Stimulated activated CD8-positive, alpha-beta memory T cell treated with anti-CD3 and anti-CD28 coated beads, Interleukin-4, amount 100 ng/mL, for 48 hours (primary cell): ENCODE data around the gene PDGFC.

Experiments
- DNase-seq: peaks from one replicate; pipeline ENCODE4 v3.0.0-alpha.2; 2020

Gene PDGFC

DNA sequence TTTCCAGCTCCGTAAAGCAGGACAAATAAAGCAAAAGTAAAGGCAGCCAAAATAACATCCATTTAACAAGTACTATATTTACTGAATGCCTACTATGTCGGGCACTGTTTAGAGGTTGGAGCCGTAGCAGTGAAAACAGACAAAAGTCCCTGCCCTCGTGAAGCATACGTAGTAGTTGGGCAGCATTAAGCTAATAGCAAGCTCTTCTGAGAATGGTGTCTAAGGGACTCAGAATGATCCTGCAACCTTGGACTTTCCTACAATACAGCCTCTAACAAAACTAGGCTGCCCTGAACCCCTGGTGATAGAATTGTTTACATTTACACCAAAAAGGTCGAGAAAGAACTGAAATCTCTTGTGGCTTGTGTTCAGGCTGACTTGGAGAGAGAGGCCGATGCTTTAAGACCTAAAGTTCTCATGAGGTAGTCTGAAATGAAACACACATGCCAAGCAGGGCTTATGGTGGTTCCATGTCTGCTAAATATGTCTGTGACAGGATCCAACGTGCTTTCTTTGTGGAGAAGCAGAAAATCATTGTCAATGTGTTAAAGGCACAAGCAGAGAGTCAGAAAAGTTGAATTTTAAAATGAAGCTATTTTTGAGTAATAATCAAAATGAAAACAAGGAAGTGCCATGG is 898 bp upstream of the PDGFC start:
- no peak for DNase-seq

DNA sequence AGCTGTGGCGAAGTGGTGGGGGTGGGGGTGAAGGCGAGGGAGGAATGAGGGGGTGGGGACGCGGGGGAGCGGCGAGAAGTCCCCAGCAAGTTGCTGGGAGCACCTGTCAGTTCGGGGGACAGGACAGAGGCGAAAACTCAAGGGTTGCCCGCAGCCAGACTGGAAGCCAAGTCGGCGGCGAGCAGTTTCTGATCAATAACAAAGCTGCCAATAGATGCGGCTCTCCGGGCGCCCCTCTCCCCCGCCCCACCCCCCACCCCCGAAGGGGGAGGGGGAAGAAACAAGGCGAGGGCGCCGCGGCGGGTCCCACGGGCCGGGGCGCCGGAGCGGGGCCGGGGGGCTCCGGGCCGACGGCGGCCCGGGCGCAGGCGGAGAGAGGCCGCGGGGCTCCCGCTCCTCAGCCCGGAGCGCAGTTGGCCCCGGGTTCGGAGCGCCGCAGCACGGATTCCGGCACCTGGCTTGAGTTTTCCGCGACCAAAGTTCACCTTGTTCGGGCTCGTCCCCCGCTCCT is 379 bp downstream of the PDGFC start:
- no peak for DNase-seq

- no peak for DNase-seq
These were observed 966 bp downstream of the PDGFC start for GRCh38 chr4:156970501-156971164.

DNA sequence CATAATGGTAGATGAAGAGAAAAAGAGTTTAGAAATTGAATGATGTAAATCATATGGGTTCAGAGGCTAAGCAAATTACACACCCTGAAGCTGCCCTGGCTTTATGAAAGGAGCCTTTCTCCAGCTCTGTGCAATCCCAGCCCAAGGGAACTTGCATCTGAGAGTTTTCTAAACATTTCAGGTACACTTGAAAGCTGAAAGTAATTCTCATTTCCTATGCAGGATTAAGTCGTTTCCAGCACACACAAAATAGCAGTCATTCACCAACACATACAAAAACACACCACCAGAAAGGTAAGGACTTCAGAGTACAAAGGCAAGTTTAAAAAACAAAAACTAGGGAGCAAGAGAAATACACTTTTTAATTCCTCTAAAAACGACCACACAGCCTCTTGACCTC is 1.7 kb downstream of the PDGFC start:
- no peak for DNase-seq

DNA sequence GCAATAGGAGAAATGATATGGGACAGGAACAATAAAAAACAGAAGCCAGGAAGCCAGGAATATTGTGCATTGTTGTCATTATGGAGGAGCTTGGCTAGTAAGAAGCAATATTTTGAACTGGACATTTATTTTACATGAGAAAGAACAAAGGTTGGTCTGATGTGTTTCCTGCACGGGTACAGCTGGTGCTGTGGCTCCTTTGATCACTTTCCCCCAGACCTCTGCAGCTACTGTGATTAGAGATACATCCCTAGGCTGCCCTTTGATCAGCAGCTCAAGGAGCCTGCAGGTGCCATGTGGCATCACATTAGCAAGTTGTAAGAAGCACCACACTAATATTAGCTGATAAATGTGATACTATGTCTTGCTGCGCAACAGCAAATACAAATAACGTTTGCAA is 2.5 kb downstream of the PDGFC start:
- DNase-seq = no peak

DNA sequence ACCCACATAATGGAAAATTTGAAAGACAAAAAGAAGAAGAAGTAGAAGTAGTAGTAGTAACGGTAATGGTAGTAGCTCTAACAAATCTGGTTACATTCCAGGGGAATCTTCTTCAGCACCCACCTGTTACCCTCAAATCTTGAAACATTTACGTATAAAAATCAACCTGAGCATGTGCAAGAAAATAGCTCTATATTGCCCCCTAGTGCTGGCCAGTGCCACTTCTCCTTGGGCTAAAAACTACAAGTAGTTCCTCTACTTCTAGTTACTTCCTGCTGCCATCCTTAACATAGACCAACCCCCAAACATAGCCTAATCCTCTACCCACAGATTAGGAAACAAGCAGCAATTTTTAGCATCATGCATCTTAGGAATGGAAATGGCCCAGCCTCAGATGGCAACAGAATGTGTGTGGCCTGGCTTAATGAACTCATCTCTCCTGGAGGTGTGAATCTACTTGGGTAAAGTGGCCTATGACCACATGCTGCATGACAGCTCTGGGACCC is 3.1 kb downstream of the PDGFC start:
- peak; percentile 51 for DNase-seq

- DNase-seq = no peak
These were observed 4.8 kb downstream of the PDGFC start for GRCh38 chr4:156966836-156967235.

- no peak for DNase-seq
These were observed 8.2 kb downstream of the PDGFC start for GRCh38 chr4:156963419-156963818.

DNA sequence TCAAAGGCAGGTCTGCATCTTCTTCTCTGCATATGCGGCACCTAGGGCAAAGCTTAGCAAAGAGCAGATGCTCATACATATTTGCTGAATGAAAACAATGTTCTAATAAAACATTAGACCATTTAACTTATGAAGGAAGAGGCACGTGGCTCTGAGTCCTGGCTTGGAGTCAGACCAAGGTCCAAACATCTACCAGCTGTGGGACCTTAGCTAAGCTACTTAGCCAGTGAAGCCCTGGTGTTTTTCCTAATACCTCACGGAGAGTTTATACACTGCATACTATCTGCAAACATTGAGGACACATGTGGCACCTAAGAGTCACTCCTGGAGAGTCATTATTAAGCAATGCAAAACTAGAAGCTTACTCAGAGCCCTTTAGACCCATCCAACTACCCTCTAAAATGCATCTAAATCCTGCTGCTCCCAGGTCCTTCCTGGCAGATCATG is 9.0 kb downstream of the PDGFC start:
- DNase-seq = no peak

DNA sequence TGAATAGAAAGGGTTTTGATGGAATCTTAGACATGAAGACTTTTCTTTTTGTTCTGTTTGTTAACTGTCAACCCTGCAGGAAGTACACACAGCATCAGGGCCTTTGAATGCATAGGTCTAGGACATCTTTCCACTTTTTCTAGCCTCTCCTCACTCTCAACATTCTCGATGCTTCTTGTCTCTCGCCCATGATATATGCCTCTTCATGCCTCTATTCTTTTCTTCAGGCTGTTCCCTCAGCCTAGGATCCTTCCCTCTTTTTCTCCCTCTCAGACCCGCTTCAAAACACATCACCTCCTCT is 9.6 kb downstream of the PDGFC start:
- no peak for DNase-seq

- no peak for DNase-seq
These were observed 10.2 kb downstream of the PDGFC start for GRCh38 chr4:156961196-156962057.

GRCh38 chr4:156959298-156959702 is 12.3 kb downstream of the PDGFC start:
- DNase-seq = no peak

DNA sequence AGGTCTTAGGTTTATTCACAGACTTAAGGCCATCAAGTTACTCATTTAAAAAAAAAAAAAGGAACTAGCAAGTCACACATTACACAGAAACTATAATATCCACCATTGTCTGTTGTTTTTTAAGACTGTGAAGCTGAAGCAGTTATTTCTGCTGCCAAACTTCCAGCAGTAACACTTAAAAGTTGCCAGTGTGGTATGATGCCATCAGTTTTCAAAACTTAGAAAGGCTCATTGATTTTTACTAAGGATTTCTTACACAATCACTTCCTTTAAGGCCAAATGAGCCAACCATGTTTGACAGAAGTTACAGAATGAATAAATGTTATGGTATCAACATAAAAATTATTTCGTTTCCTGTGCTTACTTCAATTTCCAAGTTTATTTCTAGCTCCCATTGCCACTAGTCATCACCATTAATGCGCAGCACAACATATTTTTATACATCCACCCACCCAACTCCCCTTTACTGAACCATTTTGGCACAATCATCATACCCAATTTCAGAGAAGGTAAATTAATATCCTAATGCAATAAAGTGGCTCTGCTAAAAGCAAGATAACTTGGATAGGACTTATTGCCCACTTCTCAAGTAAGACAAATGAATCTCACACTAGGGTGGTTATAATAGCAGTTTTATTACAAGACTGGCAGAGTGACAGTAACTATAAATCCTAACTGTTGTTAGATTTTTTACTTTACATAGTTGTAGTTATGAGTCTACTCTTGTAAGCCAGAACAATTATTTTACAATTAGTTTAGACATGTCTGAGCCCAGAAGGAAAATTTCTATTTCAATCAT is 13.1 kb downstream of the PDGFC start:
- DNase-seq = no peak

- no peak for DNase-seq
These were observed 14.0 kb downstream of the PDGFC start for GRCh38 chr4:156957556-156957955.

DNA sequence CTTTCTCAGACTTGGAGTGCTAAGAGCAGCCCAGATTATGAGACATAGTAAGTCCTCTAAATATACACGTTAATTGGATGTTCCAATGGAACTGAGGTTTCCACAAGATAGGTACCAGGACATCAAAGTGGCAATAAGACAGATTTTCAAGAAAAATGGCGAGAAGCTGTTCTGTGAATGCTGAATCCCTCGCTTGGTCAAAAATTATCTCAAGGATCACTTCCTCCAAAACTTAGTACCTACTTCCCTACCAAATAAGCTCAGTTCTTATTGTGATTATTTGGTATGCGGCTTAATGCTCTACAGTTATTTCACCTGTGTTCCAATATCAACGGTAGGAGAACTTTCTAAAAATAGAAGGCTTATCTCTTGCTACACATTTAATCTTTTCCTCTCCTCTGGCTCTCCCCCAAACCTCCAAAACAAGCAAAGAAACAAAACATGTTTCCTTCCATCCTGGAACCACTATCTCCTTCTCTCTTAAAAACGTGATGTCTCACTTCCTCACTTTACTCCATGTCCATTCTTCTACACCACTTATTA is 14.7 kb downstream of the PDGFC start:
- DNase-seq = no peak

- DNase-seq = no peak
These were observed 15.2 kb downstream of the PDGFC start for GRCh38 chr4:156956359-156956758.

DNA sequence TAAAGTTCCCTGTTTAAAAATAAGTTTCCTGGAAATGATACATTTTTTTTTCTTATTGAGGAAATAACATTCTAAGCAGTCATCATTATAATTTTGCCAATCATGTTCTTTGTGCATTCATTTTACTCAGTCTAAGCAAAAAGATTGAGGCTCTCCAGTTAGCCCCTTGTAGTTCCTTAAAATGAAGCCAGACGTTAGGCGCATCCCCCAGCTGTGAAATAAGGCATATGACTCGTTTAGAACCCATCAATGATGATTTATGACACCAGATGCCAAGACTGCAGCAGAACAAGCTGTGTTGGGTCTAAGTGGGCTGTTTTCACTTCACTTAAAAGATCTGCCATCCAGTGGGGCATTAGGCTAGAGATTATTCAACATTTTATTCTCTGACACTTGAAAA is 17.0 kb downstream of the PDGFC start:
- DNase-seq = no peak

DNA sequence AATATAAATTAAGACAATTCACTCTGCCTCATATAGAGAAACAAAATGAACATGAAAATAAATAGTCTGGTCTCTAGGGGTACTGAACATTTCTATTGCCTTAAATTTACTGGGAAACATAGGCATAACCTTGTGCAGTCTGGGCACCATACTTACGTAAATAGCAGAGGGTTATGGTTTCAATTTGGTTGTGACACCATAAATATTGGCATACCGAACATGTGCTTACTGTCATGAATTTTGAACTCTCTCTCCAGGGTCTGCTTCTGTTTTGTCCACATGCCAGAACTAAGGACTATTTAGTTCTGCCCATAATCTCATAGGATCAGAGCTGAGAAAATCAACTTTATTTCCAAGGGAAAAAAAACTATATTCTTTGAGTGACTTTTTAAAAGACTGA is 17.6 kb downstream of the PDGFC start:
- DNase-seq = no peak

GRCh38 chr4:156953001-156953400 is 18.6 kb downstream of the PDGFC start:
- DNase-seq = no peak

DNA sequence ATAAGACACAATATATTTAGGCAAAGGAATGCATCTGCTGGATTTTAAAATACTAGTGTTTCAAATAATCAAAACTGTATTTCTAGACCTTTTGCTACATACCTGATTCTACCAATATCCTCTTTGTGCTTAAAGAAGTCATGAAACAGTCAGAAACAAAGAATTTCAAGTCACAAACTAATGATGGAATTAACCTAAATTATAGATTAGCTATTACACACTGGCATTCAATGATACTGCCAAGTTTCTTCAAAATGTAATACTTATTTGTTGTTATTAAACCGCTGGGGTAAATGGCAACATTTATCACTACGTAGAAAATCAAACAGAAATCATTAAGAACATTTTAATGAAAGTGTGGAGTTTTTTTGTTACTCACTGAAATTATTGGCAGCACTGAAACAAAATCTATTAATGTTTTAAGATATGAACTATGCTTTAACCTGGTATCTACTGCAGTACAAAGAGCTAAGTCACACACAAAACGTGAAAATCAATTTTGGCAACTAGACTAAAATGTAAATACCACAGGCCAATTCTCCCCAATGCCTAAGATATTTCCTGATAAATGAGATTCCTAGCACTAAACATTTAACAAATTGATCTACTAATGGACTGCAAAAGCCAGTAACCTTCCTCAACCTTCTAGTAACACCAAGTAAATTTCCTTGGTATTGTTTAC is 19.4 kb downstream of the PDGFC start:
- DNase-seq = no peak

- no peak for DNase-seq
These were observed 20.7 kb downstream of the PDGFC start for GRCh38 chr4:156950948-156951347.

DNA sequence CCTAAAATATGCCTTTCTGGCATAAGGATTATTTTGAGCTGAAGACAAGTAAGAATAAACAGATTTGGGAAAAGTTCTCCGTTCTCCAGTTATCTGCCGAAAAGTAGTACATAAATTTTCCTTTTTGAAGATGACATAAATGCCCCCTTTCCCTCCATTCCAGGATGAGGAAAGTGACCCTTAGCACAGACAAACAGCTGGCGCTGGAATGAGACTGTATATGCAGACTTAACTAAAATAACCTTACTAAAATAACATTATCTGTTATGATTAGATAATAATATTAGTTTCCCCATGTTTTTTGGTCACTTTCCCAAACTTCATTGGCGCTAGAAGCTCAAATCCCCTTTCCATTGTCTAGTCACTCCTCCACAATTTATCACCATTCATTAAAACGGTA is 21.5 kb downstream of the PDGFC start:
- no peak for DNase-seq
